GM15510 (cell line): ENCODE data around the gene INO80C.

Experiments used
- POLR2A ChIP-seq: IDR thresholded peaks from 3 replicates; pipeline ENCODE4 v1.6.1; 2011; ENCODE audit warnings: borderline replicate concordance; ENCODE audit not compliant: insufficient read length; ENCODE audit errors: extremely low read depth

Gene INO80C

GRCh38 chr18:35516789-35517188, 19.0 kb upstream of the INO80C start:
- TF ChIP-seq POLR2A, result no peak

- TF ChIP-seq POLR2A, result no peak
These were observed 18.6 kb upstream of the INO80C start for GRCh38 chr18:35516351-35516750.

- no peak for TF ChIP-seq POLR2A
These were observed 17.8 kb upstream of the INO80C start for GRCh38 chr18:35515460-35516130.

- no peak for TF ChIP-seq POLR2A
These were observed 17.1 kb upstream of the INO80C start for GRCh38 chr18:35514752-35515459.

- no peak for TF ChIP-seq POLR2A
These were observed 16.5 kb upstream of the INO80C start for GRCh38 chr18:35514283-35514682.

GRCh38 chr18:35513181-35513936, 15.6 kb upstream of the INO80C start:
- no peak for TF ChIP-seq POLR2A

- no peak for TF ChIP-seq POLR2A
These were observed 15.0 kb upstream of the INO80C start for GRCh38 chr18:35512761-35513160.

- no peak for TF ChIP-seq POLR2A
These were observed 14.1 kb upstream of the INO80C start for GRCh38 chr18:35511833-35512232.

GRCh38 chr18:35511428-35511827, 13.7 kb upstream of the INO80C start:
- no peak for TF ChIP-seq POLR2A

- TF ChIP-seq POLR2A, result no peak
These were observed 12.4 kb upstream of the INO80C start for GRCh38 chr18:35510076-35510651.

- TF ChIP-seq POLR2A, result no peak
These were observed 11.1 kb upstream of the INO80C start for GRCh38 chr18:35508746-35509338.

GRCh38 chr18:35508030-35508429, 10.3 kb upstream of the INO80C start:
- TF ChIP-seq POLR2A, result no peak

- TF ChIP-seq POLR2A, result no peak
These were observed 9.9 kb upstream of the INO80C start for GRCh38 chr18:35507623-35508022.

GRCh38 chr18:35507192-35507591, 9.4 kb upstream of the INO80C start:
- no peak for TF ChIP-seq POLR2A
